ENCODE results near the gene WDR7. TPM values are rescaled to one million over a fixed set of nuclear protein-coding genes. Genes with fewer than 3 reads are reported as not detected.

The WDR7 gene
- total and polyA plus RNA-seq, 10 of the 15 experiments (the other 5 are each of a cell fraction or from before 2014, with no cell fraction given), result 2.8 to 16.5 (median 11.7) TPM

GRCh38 chr18:56903686-56904085 lies 252.5 kb downstream of the WDR7 start:
- no peak for FAIRE-seq
- in situ Hi-C loops (cut with MboI), result no loop called here
- BruUV-seq (replicated peaks), result no TSS peak

More at GRCh38 chr18:56903686-56904085, 252.5 kb downstream of the WDR7 start:
- POLR2A ChIA-PET, result no interaction called here
- Histone ChIP-seq H3K27ac (ENCODE audit: control insufficient read depth, insufficient read depth) (no peak overlapping the region), H3K36me3 (ENCODE audit: control insufficient read depth in 2 of 2, insufficient read depth in 2 of 2, low read length in 1 of 2) (no peaks in the 10 kb centered on the region), H3K27me3 (replicated peaks in 1 of 2; ENCODE audit: control insufficient read depth in 2 of 2, insufficient read depth in 2 of 2, low read length in 1 of 2) (no peaks in the 10 kb centered on the region), H3K4me1 (ENCODE audit: control insufficient read depth, insufficient read depth, low read length) (no peaks in the 10 kb centered on the region), H3K9ac (ENCODE audit: control insufficient read depth, insufficient read depth, low read length) (no peak overlapping the region), H3K4me3 (no peak overlapping the region), H3K9me3 (replicated peaks; ENCODE audit: control insufficient read depth, insufficient read depth, low read length) (no peaks in the 10 kb centered on the region), H2AFZ (ENCODE audit: control insufficient read depth, low read depth, low read length) (no peak overlapping the region), H4K20me1 (ENCODE audit: control insufficient read depth, insufficient read depth) (no peaks in the 10 kb centered on the region), H3K79me2 (ENCODE audit: control insufficient read depth, insufficient read depth, low read length) (no peaks in the 10 kb centered on the region), H3K4me2 (ENCODE audit: control insufficient read depth, insufficient read depth) (no peak overlapping the region)
- DNase-seq (ENCODE audit: low read depth, low spot score) (no peak), ATAC-seq (no peak)
- no peak for TF ChIP-seq ZNF207 (IDR thresholded peaks at IDR 0.05; ENCODE audit: borderline replicate concordance)
- TF ChIP-seq SMARCA5 (IDR thresholded peaks at IDR 0.05), result no peak
- TF ChIP-seq, protein P1, sequence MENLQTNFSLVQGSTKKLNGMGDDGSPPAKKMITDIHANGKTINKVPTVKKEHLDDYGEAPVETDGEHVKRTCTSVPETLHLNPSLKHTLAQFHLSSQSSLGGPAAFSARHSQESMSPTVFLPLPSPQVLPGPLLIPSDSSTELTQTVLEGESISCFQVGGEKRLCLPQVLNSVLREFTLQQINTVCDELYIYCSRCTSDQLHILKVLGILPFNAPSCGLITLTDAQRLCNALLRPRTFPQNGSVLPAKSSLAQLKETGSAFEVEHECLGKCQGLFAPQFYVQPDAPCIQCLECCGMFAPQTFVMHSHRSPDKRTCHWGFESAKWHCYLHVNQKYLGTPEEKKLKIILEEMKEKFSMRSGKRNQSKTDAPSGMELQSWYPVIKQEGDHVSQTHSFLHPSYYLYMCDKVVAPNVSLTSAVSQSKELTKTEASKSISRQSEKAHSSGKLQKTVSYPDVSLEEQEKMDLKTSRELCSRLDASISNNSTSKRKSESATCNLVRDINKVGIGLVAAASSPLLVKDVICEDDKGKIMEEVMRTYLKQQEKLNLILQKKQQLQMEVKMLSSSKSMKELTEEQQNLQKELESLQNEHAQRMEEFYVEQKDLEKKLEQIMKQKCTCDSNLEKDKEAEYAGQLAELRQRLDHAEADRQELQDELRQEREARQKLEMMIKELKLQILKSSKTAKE (IDR thresholded peaks at IDR 0.05; ENCODE audit: low read depth, poor library complexity, severe bottlenecking), result no peak
- no peak for TF ChIP-seq IRF3 (IDR thresholded peaks at IDR 0.05)
- TF ChIP-seq LARP7 (IDR thresholded peaks at IDR 0.05), result no peak
- no peak for TF ChIP-seq CBX5 (IDR thresholded peaks at IDR 0.05; ENCODE audit: low read depth)
- no peak for TF ChIP-seq PML (IDR thresholded peaks at IDR 0.05; ENCODE audit: low read length)
- TF ChIP-seq RCOR1 (conservative IDR thresholded peaks at IDR 0.05; ENCODE audit: low read depth, low read length), result no peak
- TF ChIP-seq RB1 (IDR thresholded peaks at IDR 0.05; ENCODE audit: borderline replicate concordance), result no peak
- TF ChIP-seq BHLHE40 (IDR thresholded peaks at IDR 0.05; ENCODE audit: borderline replicate concordance in 1 of 2, low read depth in 2 of 2, low read length in 1 of 2), result no peak
- no peak for TF ChIP-seq MYB (IDR thresholded peaks at IDR 0.05; ENCODE audit: borderline replicate concordance, low read depth, low read length)
- TF ChIP-seq ZNF217 (IDR thresholded peaks at IDR 0.05), result no peak
- TF ChIP-seq SUPT20H (IDR thresholded peaks at IDR 0.05; ENCODE audit: borderline replicate concordance, control insufficient read depth, low read depth, low read length), result no peak
- RAD21 ChIA-PET (ENCODE audit: unreplicated experiment), result interaction anchor here (1.4 kb wide), 1 partner anchor 34 kb away, joined by 3 read pairs; no protein-coding TSS in a partner anchor
- intact Hi-C loops (cut with micrococcal nuclease; ENCODE audit: unreplicated experiment), result no loop called here
- WGBS (ENCODE audit: insufficient coverage, insufficient replicate concordance, low lambda C conversion rate, missing lambda C conversion rate), result 60% methylated on average over 2 of the region's 2 CpGs
- CTCF ChIA-PET, result interaction anchor here (0.6 to 1.4 kb wide), 4 partner anchors 23 to 658 kb away, joined by 3 to 4 read pairs (median 3); no protein-coding TSS in a partner anchor
- SMC1A ChIA-PET (ENCODE audit: uncharacterized antibody, unreplicated experiment), result interaction anchor here (0.8 to 2.7 kb wide), 9 partner anchors 13 to 148 kb away, joined by 3 to 10 read pairs (median 3); no protein-coding TSS in a partner anchor
